ENCODE measurements around the gene THOP1.

Gene THOP1

GRCh38 chr19:2804156-2805004 lies 19.1 kb downstream of the THOP1 start:
- DNase-seq: no peak

GRCh38 chr19:2805261-2805900 lies 20.1 kb downstream of the THOP1 start:
- no peak for DNase-seq

- no peak for DNase-seq
Observed at GRCh38 chr19:2805991-2806649, 20.8 kb downstream of the THOP1 start.

- no peak for DNase-seq
Observed at GRCh38 chr19:2806736-2807378, 21.6 kb downstream of the THOP1 start.

- no peak for DNase-seq
Observed at GRCh38 chr19:2807379-2808128, 22.3 kb downstream of the THOP1 start.

- DNase-seq: no peak
Observed at GRCh38 chr19:2808129-2808941, 23.0 kb downstream of the THOP1 start.

- no peak for DNase-seq
Observed at GRCh38 chr19:2809387-2810140, 24.3 kb downstream of the THOP1 start.

- DNase-seq: no peak
Observed at GRCh38 chr19:2810141-2811091, 25.1 kb downstream of the THOP1 start.

GRCh38 chr19:2811221-2811722 lies 26.0 kb downstream of the THOP1 start:
- no peak for DNase-seq

GRCh38 chr19:2811735-2812413 lies 26.6 kb downstream of the THOP1 start:
- no peak for DNase-seq

GRCh38 chr19:2812414-2813234 lies 27.3 kb downstream of the THOP1 start:
- DNase-seq: no peak

GRCh38 chr19:2813235-2814160 lies 28.2 kb downstream of the THOP1 start:
- no peak for DNase-seq

GRCh38 chr19:2814426-2814825 lies 29.1 kb downstream of the THOP1 start:
- DNase-seq: no peak

GRCh38 chr19:2815191-2815614 lies 29.9 kb downstream of the THOP1 start:
- DNase-seq: no peak

GRCh38 chr19:2815923-2816322 lies 30.6 kb downstream of the THOP1 start:
- DNase-seq: no peak

- DNase-seq: no peak
Observed at GRCh38 chr19:2816641-2817040, 31.3 kb downstream of the THOP1 start.
